Upper lobe of left lung (tissue), 6 donors: ENCODE data around the gene RABEP1. TPM values are rescaled to one million over a fixed set of nuclear protein-coding genes. Genes with fewer than 3 reads are reported as not detected.
"Not testable (repeated sequence)": the region's sequence is repeated elsewhere in the genome, so short reads cannot be mapped to it uniquely, and the experiment has no call there.

Experiments used
- ATAC-seq, 2 donors: fragments of 200-7000 bp; cut with Tn5 transposase; one replicate each; pipeline ENCODE4 v1.9.1; 2022; ENCODE audit warnings: mild to moderate bottlenecking in 2 of 2, moderate library complexity in 2 of 2; ENCODE audit not compliant: low FRiP score in 2 of 2
- DNase-seq, 2 donors: peaks; one replicate each; pipeline ENCODE4 v3.0.0-alpha.2; 2019 to 2020
- H3K27ac ChIP-seq, 4 donors: fragments of 200-600 bp; sonication (generic); one replicate each; pipeline ENCODE4 v1.5.1; 2016 to 2019
- H3K27me3 ChIP-seq, 4 donors: fragments of 200-600 bp; sonication (generic); one replicate each; pipeline ENCODE4 v1.5.1; 2017 to 2019
- H3K36me3 ChIP-seq, 4 donors: fragments of 200-600 bp; sonication (generic); one replicate each; pipeline ENCODE4 v1.5.1; 2016 to 2019
- H3K4me1 ChIP-seq, 4 donors: fragments of 200-600 bp; sonication (generic); one replicate each; pipeline ENCODE4 v1.5.1; 2018 to 2019
- H3K4me3 ChIP-seq, 4 donors: fragments of 200-600 bp; sonication (generic); one replicate each; pipeline ENCODE4 v1.5.1; 2017 to 2019; ENCODE audit warnings: mild to moderate bottlenecking in 2 of 4, moderate library complexity in 1 of 4
- H3K9me3 ChIP-seq, 4 donors: fragments of 200-600 bp; sonication (generic); one replicate each; pipeline ENCODE4 v1.5.1; 2018 to 2019
- EP300 ChIP-seq, 4 donors: sonication (generic); formaldehyde crosslinking; IDR thresholded peaks; one replicate each; pipeline ENCODE4 v1.5.1; 2017; ENCODE audit warnings: antibody characterized with exemption in 4 of 4, control low read depth in 2 of 4
- POLR2A ChIP-seq, 4 donors: fragments of 450-650 bp; IDR thresholded peaks; one replicate each; pipeline ENCODE4 v1.5.1; 2016 to 2017; ENCODE audit warnings: antibody characterized with exemption in 4 of 4, mild to moderate bottlenecking in 2 of 4
- POLR2AphosphoS5 ChIP-seq, 2 donors: sonication (generic); formaldehyde crosslinking; IDR thresholded peaks; one replicate each; pipeline ENCODE4 v1.5.1; 2017; ENCODE audit warnings: antibody characterized with exemption in 2 of 2
- WGBS, 2 donors: methylation state at CpG; one replicate each; pipeline ENCODE4 v1.1.5; 2017 to 2018; 5-methylcytosine and 5-hydroxymethylcytosine counted together
- total RNA-seq, 6 donors: library from RNA; depleted of rRNA in 4 of 6; stranded (reverse); fragments of >200 nt in 4 of 6; gene quantifications; one replicate each; pipeline versions ENCODE4 v1.1.0 to v1.2.1, GENCODE V29; 2016 to 2021
- TF ChIP-seq, protein P1 (sequence below), 6 experiments: fragments of 450-650 bp in 4 of 6; fragments of 200-600 bp in 2 of 6; sonication (generic) in 2 of 6; IDR thresholded peaks; one replicate each; pipeline ENCODE4 v1.5.1; 2016 to 2019; ENCODE audit warnings: antibody characterized with exemption in 6 of 6
- donor health status: DM: no; HTN: no; CAD: no; lungs with moderate emphysema.
- donor health status: DM: no; HTN: yes; CAD: no; lungs with severe emphysema.

RABEP1 gene
- total RNA-seq, 6 donors from 2014 or later, result 36.1 to 81.7 (median 39.6) TPM

DNA sequence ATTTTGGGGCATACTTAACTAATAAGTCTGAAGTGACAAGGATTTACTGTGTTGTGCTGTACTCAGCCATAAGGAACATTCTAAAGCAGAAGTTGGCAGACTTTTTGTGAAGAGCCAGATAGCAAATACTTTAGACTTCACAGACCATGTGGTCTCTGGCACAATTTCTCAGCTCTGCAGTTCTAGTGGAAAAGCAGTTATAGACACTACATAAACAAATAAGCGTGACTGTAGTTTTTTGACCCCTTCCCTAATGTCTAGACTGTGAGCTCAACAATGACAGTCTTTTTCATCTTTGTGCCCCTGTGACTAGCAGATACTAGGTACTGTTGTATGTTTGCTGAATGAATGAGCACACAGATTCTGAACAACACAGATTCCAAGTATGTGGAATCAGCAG, 142.8 kb downstream of the RABEP1 start:
- Histone ChIP-seq H3K27me3 (no peaks in the 10 kb centered on the region), H3K36me3 (peaks cover 11 to 84% (median 66%) of the 10 kb centered on the region in 4 donors), H3K27ac (no peak overlapping the region), H3K4me3 (no peak overlapping the region), H3K4me1 (peaks cover 13 to 29% (median 19%) of the 10 kb centered on the region in 4 donors), H3K9me3 (no peaks in the 10 kb centered on the region)
- ATAC-seq, result no peak
- no peak for DNase-seq
- no peak for TF ChIP-seq EP300 (IDR thresholded peaks at IDR 0.05)
- no peak for TF ChIP-seq POLR2AphosphoS5 (IDR thresholded peaks at IDR 0.05)
- TF ChIP-seq, protein P1, sequence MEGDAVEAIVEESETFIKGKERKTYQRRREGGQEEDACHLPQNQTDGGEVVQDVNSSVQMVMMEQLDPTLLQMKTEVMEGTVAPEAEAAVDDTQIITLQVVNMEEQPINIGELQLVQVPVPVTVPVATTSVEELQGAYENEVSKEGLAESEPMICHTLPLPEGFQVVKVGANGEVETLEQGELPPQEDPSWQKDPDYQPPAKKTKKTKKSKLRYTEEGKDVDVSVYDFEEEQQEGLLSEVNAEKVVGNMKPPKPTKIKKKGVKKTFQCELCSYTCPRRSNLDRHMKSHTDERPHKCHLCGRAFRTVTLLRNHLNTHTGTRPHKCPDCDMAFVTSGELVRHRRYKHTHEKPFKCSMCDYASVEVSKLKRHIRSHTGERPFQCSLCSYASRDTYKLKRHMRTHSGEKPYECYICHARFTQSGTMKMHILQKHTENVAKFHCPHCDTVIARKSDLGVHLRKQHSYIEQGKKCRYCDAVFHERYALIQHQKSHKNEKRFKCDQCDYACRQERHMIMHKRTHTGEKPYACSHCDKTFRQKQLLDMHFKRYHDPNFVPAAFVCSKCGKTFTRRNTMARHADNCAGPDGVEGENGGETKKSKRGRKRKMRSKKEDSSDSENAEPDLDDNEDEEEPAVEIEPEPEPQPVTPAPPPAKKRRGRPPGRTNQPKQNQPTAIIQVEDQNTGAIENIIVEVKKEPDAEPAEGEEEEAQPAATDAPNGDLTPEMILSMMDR (IDR thresholded peaks at IDR 0.05), result no peak
- TF ChIP-seq POLR2A (IDR thresholded peaks at IDR 0.05), result no peak
- 81 to 93% methylated on average over 1 of the region's 1 CpG for WGBS, 2 donors

DNA sequence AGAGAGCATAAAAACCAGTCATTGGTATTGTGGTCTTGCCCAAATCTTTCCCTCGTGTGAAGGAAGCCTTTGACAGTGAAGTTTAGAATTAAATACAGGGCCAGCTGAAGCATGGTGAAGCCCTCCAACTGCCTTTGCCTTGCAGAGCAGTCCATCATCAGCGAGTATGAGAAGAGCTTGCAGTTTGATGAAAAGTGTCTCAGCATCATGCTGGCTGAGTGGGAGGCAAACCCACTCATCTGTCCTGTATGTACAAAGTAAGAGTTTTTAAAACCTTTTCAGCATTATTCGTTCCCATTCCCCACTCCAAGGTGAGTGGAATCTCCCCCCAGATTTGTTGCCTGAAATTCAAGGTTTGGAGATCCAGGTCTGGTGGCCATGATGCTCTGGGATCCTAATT, 143.7 kb downstream of the RABEP1 start:
- Histone ChIP-seq H3K9me3 (no peaks in the 10 kb centered on the region), H3K4me3 (no peak overlapping the region), H3K4me1 (peaks cover 8 to 30% (median 19%) of the 10 kb centered on the region in 4 donors), H3K36me3 (peaks cover 11 to 92% (median 72%) of the 10 kb centered on the region in 4 donors), H3K27me3 (no peaks in the 10 kb centered on the region), H3K27ac (no peak overlapping the region)
- TF ChIP-seq, protein P1 (IDR thresholded peaks at IDR 0.05), result no peak
- TF ChIP-seq POLR2AphosphoS5 (IDR thresholded peaks at IDR 0.05), result no peak
- TF ChIP-seq POLR2A (IDR thresholded peaks at IDR 0.05), result no peak
- TF ChIP-seq EP300 (IDR thresholded peaks at IDR 0.05), result no peak
- WGBS, 2 donors, result 75 to 81% methylated on average over 3 of the region's 3 CpGs
- no peak for DNase-seq
- no peak for ATAC-seq

DNA sequence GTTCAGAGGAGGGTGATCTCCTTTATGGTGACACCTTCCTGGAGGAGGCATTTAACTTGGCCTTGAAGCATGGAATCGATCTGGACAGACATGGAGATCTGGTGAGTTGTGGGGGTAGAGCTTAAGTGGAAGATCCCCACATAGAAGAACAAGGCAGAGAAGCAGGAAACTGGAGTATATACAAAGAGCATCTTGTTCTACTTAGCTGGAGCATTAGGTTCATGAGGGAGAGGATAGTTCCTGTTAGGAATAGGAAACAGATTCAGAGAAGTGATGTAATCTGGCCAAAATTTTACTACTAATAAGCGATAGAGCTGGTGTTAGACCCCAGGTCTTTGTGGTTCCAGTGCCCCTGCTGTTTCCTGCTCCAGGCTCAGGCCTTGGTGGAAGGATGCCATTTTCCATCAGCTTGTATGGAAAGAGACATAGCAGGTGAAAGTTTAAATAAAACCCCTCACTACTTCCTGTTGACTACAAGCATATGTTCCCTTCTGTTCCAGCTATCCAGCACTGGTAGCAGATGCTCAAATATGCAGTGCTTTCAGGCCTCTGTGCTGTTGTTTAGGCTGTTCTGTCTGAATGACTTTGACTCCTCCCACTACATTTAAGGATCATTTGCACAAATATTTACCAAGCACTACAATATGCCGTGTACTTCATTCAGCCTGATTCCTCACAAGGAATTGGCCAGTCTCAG, 147.3 kb downstream of the RABEP1 start:
- no peaks in the 10 kb centered on the region for H3K9me3 ChIP-seq
- peaks cover 32 to 97% (median 87%) of the 10 kb centered on the region in 4 donors for H3K36me3 ChIP-seq
- DNase-seq (no peak), ATAC-seq (peak; percentile 26 to 76)
- 57 to 58% methylated on average over 3 of the region's 3 CpGs for WGBS, 2 donors
- TF ChIP-seq, protein P1 (IDR thresholded peaks at IDR 0.05), result no peak
- TF ChIP-seq POLR2A (IDR thresholded peaks at IDR 0.05) (no peak), EP300 (IDR thresholded peaks at IDR 0.05) (no peak), POLR2AphosphoS5 (IDR thresholded peaks at IDR 0.05) (no peak)
- H3K4me1 ChIP-seq, result peaks cover 0 to 16% (median 12%) of the 10 kb centered on the region in 4 donors
- H3K4me3 ChIP-seq, result no peak overlapping the region
- H3K27ac ChIP-seq, result peak overlapping the region; percentile 44 to 70 (median 54)
- no peaks in the 10 kb centered on the region for H3K27me3 ChIP-seq

DNA sequence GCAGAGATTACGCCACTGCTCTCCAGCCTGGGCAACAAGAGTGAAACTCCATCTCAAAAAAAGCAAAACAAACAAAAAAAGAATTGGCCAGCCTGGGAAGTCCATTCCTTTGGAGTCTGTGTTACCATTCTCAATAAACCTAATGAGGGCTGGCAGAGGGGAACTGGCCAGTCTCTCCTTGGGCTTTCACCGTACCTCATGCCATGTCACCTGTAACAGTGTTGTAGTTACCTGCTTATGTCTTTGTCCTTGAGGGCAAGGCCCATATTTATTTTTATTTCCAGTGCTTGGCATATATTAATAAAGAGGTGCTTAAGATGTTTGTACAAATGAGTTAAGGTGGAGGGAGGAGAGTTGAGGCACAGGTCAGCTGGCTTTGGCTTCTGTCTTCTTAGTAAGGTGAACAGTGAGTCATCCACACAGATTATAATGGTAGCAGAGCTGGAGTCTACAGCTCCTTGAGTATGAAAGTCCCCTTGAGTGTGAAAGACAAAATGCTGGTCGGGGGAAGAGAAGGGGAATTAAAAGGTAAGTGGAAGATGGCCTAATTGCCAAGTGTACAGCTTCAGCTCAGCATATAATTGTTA, 148.4 kb downstream of the RABEP1 start:
- Histone ChIP-seq H3K27ac (peak overlapping the region; percentile 29 to 70 (median 54)), H3K36me3 (peaks cover 38 to 97% (median 86%) of the 10 kb centered on the region in 4 donors), H3K27me3 (no peaks in the 10 kb centered on the region), H3K4me1 (peaks cover 0 to 16% (median 12%) of the 10 kb centered on the region in 4 donors), H3K4me3 (no peak overlapping the region), H3K9me3 (no peaks in the 10 kb centered on the region)
- WGBS, 2 donors, result 66 to 85% methylated on average over 3 of the region's 3 CpGs
- peak in 1 of 2 donors; percentile 56 for DNase-seq
- TF ChIP-seq EP300 (IDR thresholded peaks at IDR 0.05) (no peak), POLR2A (IDR thresholded peaks at IDR 0.05) (no peak), POLR2AphosphoS5 (IDR thresholded peaks at IDR 0.05) (no peak)
- TF ChIP-seq, protein P1 (IDR thresholded peaks at IDR 0.05), result no peak
- peak; percentile 42 to 79 for ATAC-seq

DNA sequence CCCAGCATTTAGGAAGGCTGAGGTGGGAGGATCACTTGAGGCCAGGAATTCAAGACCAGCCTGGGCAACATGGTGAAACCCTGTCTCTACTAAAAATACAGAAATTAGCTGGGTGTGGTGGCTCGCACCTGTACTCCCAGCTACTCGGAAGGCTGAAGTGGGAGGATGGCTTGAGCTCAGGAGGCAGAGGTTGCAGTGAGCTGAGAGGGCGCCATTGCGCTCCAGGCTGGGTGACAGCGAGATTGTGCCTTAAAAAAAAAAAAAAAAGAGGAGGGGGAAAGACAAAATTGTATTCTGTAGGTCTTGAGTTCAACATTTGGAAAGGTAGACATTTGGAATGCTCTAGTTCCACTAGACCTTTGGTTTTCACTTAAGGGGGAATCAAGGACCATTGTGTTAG, 149.2 kb downstream of the RABEP1 start:
- not testable (repeated sequence) for DNase-seq, H3K4me3 ChIP-seq, ATAC-seq, H3K9me3 ChIP-seq, H3K27me3 ChIP-seq
- peaks cover 0 to 16% (median 12%) of the 10 kb centered on the region in 4 donors for H3K4me1 ChIP-seq
- peak overlapping the region in 3 of 4 donors; percentile 44 to 70 (median 65) for H3K27ac ChIP-seq
- 80 to 86% methylated on average over 5 of the region's 5 CpGs for WGBS, 2 donors
- peaks cover 34 to 95% (median 78%) of the 10 kb centered on the region in 4 donors for H3K36me3 ChIP-seq
